ENCODE measurements around the gene GAB4.
"Not testable (repeated sequence)": the region's sequence is repeated elsewhere in the genome, so short reads cannot be mapped to it uniquely, and the experiment has no call there.

The GAB4 gene

GRCh38 chr22:17034532-17034931 is 26.5 kb upstream of the GAB4 start:
- H3K9me3 ChIP-seq (ENCODE audit: control insufficient read depth, insufficient read depth, low read length); H3K27me3 ChIP-seq (ENCODE audit: control insufficient read depth, insufficient read depth, low read length); H3K36me3 ChIP-seq (ENCODE audit: control insufficient read depth, insufficient read depth, low read length); H3K27ac ChIP-seq (ENCODE audit: low read depth, low read length); H3K9ac ChIP-seq (ENCODE audit: low read depth, low read length); H3K4me1 ChIP-seq (ENCODE audit: control insufficient read depth, insufficient read depth, low read length); H3K4me3 ChIP-seq (ENCODE audit: low read depth, low read length): not testable (repeated sequence)

GRCh38 chr22:17032277-17032676 is 24.3 kb upstream of the GAB4 start:
- not testable (repeated sequence) for H3K27ac ChIP-seq (ENCODE audit: low read depth, low read length); H3K36me3 ChIP-seq (ENCODE audit: control insufficient read depth, insufficient read depth, low read length); H3K4me1 ChIP-seq (ENCODE audit: control insufficient read depth, insufficient read depth, low read length); H3K27me3 ChIP-seq (ENCODE audit: control insufficient read depth, insufficient read depth, low read length); H3K9ac ChIP-seq (ENCODE audit: low read depth, low read length); H3K4me3 ChIP-seq (ENCODE audit: low read depth, low read length); H3K9me3 ChIP-seq (ENCODE audit: control insufficient read depth, insufficient read depth, low read length)

GRCh38 chr22:17024380-17024779 is 16.4 kb upstream of the GAB4 start:
- not testable (repeated sequence) for H3K9ac ChIP-seq (ENCODE audit: low read depth, low read length); H3K4me3 ChIP-seq (ENCODE audit: low read depth, low read length); H3K9me3 ChIP-seq (ENCODE audit: control insufficient read depth, insufficient read depth, low read length); H3K36me3 ChIP-seq (ENCODE audit: control insufficient read depth, insufficient read depth, low read length); H3K27ac ChIP-seq (ENCODE audit: low read depth, low read length); H3K27me3 ChIP-seq (ENCODE audit: control insufficient read depth, insufficient read depth, low read length); H3K4me1 ChIP-seq (ENCODE audit: control insufficient read depth, insufficient read depth, low read length)

GRCh38 chr22:17015552-17015951 is 7.5 kb upstream of the GAB4 start:
- H3K9me3 ChIP-seq (ENCODE audit: control insufficient read depth, insufficient read depth, low read length); H3K27ac ChIP-seq (ENCODE audit: low read depth, low read length); H3K36me3 ChIP-seq (ENCODE audit: control insufficient read depth, insufficient read depth, low read length); H3K4me1 ChIP-seq (ENCODE audit: control insufficient read depth, insufficient read depth, low read length); H3K4me3 ChIP-seq (ENCODE audit: low read depth, low read length); H3K9ac ChIP-seq (ENCODE audit: low read depth, low read length); H3K27me3 ChIP-seq (ENCODE audit: control insufficient read depth, insufficient read depth, low read length): not testable (repeated sequence)

- H3K27me3 ChIP-seq (ENCODE audit: control insufficient read depth, insufficient read depth, low read length); H3K27ac ChIP-seq (ENCODE audit: low read depth, low read length); H3K36me3 ChIP-seq (ENCODE audit: control insufficient read depth, insufficient read depth, low read length); H3K9ac ChIP-seq (ENCODE audit: low read depth, low read length); H3K4me1 ChIP-seq (ENCODE audit: control insufficient read depth, insufficient read depth, low read length); H3K4me3 ChIP-seq (ENCODE audit: low read depth, low read length); H3K9me3 ChIP-seq (ENCODE audit: control insufficient read depth, insufficient read depth, low read length): not testable (repeated sequence)
Observed at GRCh38 chr22:17014101-17014440, 6.0 kb upstream of the GAB4 start.

- H3K9me3 ChIP-seq (ENCODE audit: control insufficient read depth, insufficient read depth, low read length) = peaks cover 3% of the 10 kb centered on the region; the same call in 1 of the 2 replicates
- H3K27me3 ChIP-seq (ENCODE audit: control insufficient read depth, insufficient read depth, low read length) = peaks cover 6% of the 10 kb centered on the region
- H3K4me3 ChIP-seq (ENCODE audit: low read depth, low read length) = no peak overlapping the region
- no peak overlapping the region for H3K27ac ChIP-seq (ENCODE audit: low read depth, low read length)
- H3K36me3 ChIP-seq (ENCODE audit: control insufficient read depth, insufficient read depth, low read length) = no peaks in the 10 kb centered on the region
- no peaks in the 10 kb centered on the region for H3K4me1 ChIP-seq (ENCODE audit: control insufficient read depth, insufficient read depth, low read length)
- H3K9ac ChIP-seq (ENCODE audit: low read depth, low read length) = no peak overlapping the region
Observed at GRCh38 chr22:17013396-17014100, 5.5 kb upstream of the GAB4 start.

GRCh38 chr22:17012267-17012666 is 4.2 kb upstream of the GAB4 start:
- peaks cover 3% of the 10 kb centered on the region; the same call in 1 of the 2 replicates for H3K9me3 ChIP-seq (ENCODE audit: control insufficient read depth, insufficient read depth, low read length)
- H3K4me1 ChIP-seq (ENCODE audit: control insufficient read depth, insufficient read depth, low read length) = no peaks in the 10 kb centered on the region
- H3K9ac ChIP-seq (ENCODE audit: low read depth, low read length) = no peak overlapping the region
- no peak overlapping the region for H3K4me3 ChIP-seq (ENCODE audit: low read depth, low read length)
- no peak overlapping the region for H3K27ac ChIP-seq (ENCODE audit: low read depth, low read length)
- H3K36me3 ChIP-seq (ENCODE audit: control insufficient read depth, insufficient read depth, low read length) = no peaks in the 10 kb centered on the region
- H3K27me3 ChIP-seq (ENCODE audit: control insufficient read depth, insufficient read depth, low read length) = peaks cover 19% of the 10 kb centered on the region

- Histone ChIP-seq H3K9me3 (ENCODE audit: control insufficient read depth, insufficient read depth, low read length) (0 out of 2 replicates have a peak, but pooled peaks cover 4% of the 10 kb centered on the region), H3K4me3 (ENCODE audit: low read depth, low read length) (no peak overlapping the region), H3K27me3 (ENCODE audit: control insufficient read depth, insufficient read depth, low read length) (peaks cover 30% of the 10 kb centered on the region), H3K4me1 (ENCODE audit: control insufficient read depth, insufficient read depth, low read length) (no peaks in the 10 kb centered on the region), H3K9ac (ENCODE audit: low read depth, low read length) (no peak overlapping the region), H3K36me3 (ENCODE audit: control insufficient read depth, insufficient read depth, low read length) (no peaks in the 10 kb centered on the region), H3K27ac (ENCODE audit: low read depth, low read length) (no peak overlapping the region)
Observed at GRCh38 chr22:17009640-17010291, 1.7 kb upstream of the GAB4 start.

- H3K4me1 ChIP-seq (ENCODE audit: control insufficient read depth, insufficient read depth, low read length) = no peaks in the 10 kb centered on the region
- no peak overlapping the region for H3K27ac ChIP-seq (ENCODE audit: low read depth, low read length)
- 0 out of 2 replicates have a peak, but pooled peaks cover 9% of the 10 kb centered on the region for H3K9me3 ChIP-seq (ENCODE audit: control insufficient read depth, insufficient read depth, low read length)
- H3K4me3 ChIP-seq (ENCODE audit: low read depth, low read length) = peak overlapping the region; percentile 46
- no peaks in the 10 kb centered on the region for H3K36me3 ChIP-seq (ENCODE audit: control insufficient read depth, insufficient read depth, low read length)
- H3K9ac ChIP-seq (ENCODE audit: low read depth, low read length) = no peak overlapping the region
- H3K27me3 ChIP-seq (ENCODE audit: control insufficient read depth, insufficient read depth, low read length) = peaks cover 30% of the 10 kb centered on the region
Observed at GRCh38 chr22:17007257-17007656, 765 bp downstream of the GAB4 start.

- Histone ChIP-seq H3K4me3 (ENCODE audit: low read depth, low read length) (no peak overlapping the region), H3K4me1 (ENCODE audit: control insufficient read depth, insufficient read depth, low read length) (no peaks in the 10 kb centered on the region), H3K9me3 (ENCODE audit: control insufficient read depth, insufficient read depth, low read length) (peaks cover 71% of the 10 kb centered on the region)
Observed at GRCh38 chr22:16989915-16990314, 18.1 kb downstream of the GAB4 start.

GRCh38 chr22:16988257-16988656 is 19.8 kb downstream of the GAB4 start:
- Histone ChIP-seq H3K9ac (ENCODE audit: low read depth, low read length) (no peak overlapping the region), H3K27ac (ENCODE audit: low read depth, low read length) (no peak overlapping the region), H3K9me3 (ENCODE audit: control insufficient read depth, insufficient read depth, low read length) (peaks cover 73% of the 10 kb centered on the region), H3K4me3 (ENCODE audit: low read depth, low read length) (no peak overlapping the region), H3K27me3 (ENCODE audit: control insufficient read depth, insufficient read depth, low read length) (no peaks in the 10 kb centered on the region; the same call in 1 of the 2 replicates), H3K4me1 (ENCODE audit: control insufficient read depth, insufficient read depth, low read length) (no peaks in the 10 kb centered on the region), H3K36me3 (ENCODE audit: control insufficient read depth, insufficient read depth, low read length) (no peaks in the 10 kb centered on the region)

More at GRCh38 chr22:16989915-16990314, 18.1 kb downstream of the GAB4 start:
- Histone ChIP-seq H3K36me3 (ENCODE audit: control insufficient read depth, insufficient read depth, low read length) (no peaks in the 10 kb centered on the region), H3K9ac (ENCODE audit: low read depth, low read length) (no peak overlapping the region), H3K27ac (ENCODE audit: low read depth, low read length) (no peak overlapping the region), H3K27me3 (ENCODE audit: control insufficient read depth, insufficient read depth, low read length) (no peaks in the 10 kb centered on the region; the same call in 1 of the 2 replicates)

Measured in HUES48 (cell line).